Nephron (organoid): ENCODE results near the gene RPA3.

Experiments
- H3K27ac Mint-ChIP-seq, 3 experiments: 2 replicates each; pipeline ENCODE4 v1.8.0; 2020; ENCODE audit warnings: mixed read lengths in 3 of 3, mild to moderate bottlenecking in 2 of 3, moderate library complexity in 1 of 3
- H3K27me3 Mint-ChIP-seq: 2 replicates; pipeline ENCODE4 v1.8.0; 2021; ENCODE audit warnings: low read depth, mild to moderate bottlenecking, moderate library complexity, mixed read lengths
- H3K36me3 Mint-ChIP-seq: 2 replicates; pipeline ENCODE4 v1.8.0; 2020; ENCODE audit warnings: low read depth, mixed read lengths
- H3K4me1 Mint-ChIP-seq: 2 replicates; pipeline ENCODE4 v1.8.0; 2020; ENCODE audit warnings: mixed read lengths
- H3K4me3 Mint-ChIP-seq, 3 experiments: 2 replicates each; pipeline ENCODE4 v1.8.0; 2020; ENCODE audit warnings: mild to moderate bottlenecking in 3 of 3, mixed read lengths in 3 of 3, moderate library complexity in 2 of 3
- H3K9me3 Mint-ChIP-seq: 2 replicates; pipeline ENCODE4 v1.8.0; 2020; ENCODE audit warnings: mixed read lengths
- CTCF ChIP-seq, 3 experiments: fragments of 200-600 bp; sonication (generic); IDR thresholded peaks; one replicate each; pipeline ENCODE4 v1.5.0; 2021; ENCODE audit warnings: antibody characterized with exemption in 3 of 3; ENCODE audit not compliant: unreplicated experiment in 3 of 3

RPA3 gene

GRCh38 chr7:7675686-7676085 is 42.7 kb downstream of the RPA3 start:
- H3K9me3 Mint-ChIP-seq: peaks cover 3% of the 10 kb centered on the region
- no peaks in the 10 kb centered on the region for H3K4me1 Mint-ChIP-seq
- no peaks in the 10 kb centered on the region for H3K27me3 Mint-ChIP-seq
- peaks cover 15% of the 10 kb centered on the region for H3K36me3 Mint-ChIP-seq
- no peak overlapping the region for H3K4me3 Mint-ChIP-seq
- TF ChIP-seq CTCF (IDR thresholded peaks at IDR 0.05; ENCODE audit: unreplicated experiment in 3 of 3): no peak
- H3K27ac Mint-ChIP-seq: no peak overlapping the region

- H3K36me3 Mint-ChIP-seq: peaks cover 15% of the 10 kb centered on the region
- H3K27me3 Mint-ChIP-seq: no peaks in the 10 kb centered on the region
- no peak overlapping the region for H3K4me3 Mint-ChIP-seq
- no peaks in the 10 kb centered on the region for H3K4me1 Mint-ChIP-seq
- no peak overlapping the region for H3K27ac Mint-ChIP-seq
- no peak for TF ChIP-seq CTCF (IDR thresholded peaks at IDR 0.05; ENCODE audit: unreplicated experiment in 3 of 3)
- H3K9me3 Mint-ChIP-seq: peaks cover 3% of the 10 kb centered on the region
Observed at GRCh38 chr7:7673240-7673550, 45.2 kb downstream of the RPA3 start.

- no peak overlapping the region for H3K4me3 Mint-ChIP-seq
- peaks cover 11% of the 10 kb centered on the region for H3K36me3 Mint-ChIP-seq
- H3K27me3 Mint-ChIP-seq: no peaks in the 10 kb centered on the region
- H3K9me3 Mint-ChIP-seq: no peaks in the 10 kb centered on the region
- TF ChIP-seq CTCF (IDR thresholded peaks at IDR 0.05; ENCODE audit: unreplicated experiment in 3 of 3): no peak
- H3K27ac Mint-ChIP-seq: no peak overlapping the region
- no peaks in the 10 kb centered on the region for H3K4me1 Mint-ChIP-seq
Observed at GRCh38 chr7:7672545-7673239, 45.7 kb downstream of the RPA3 start.

GRCh38 chr7:7671361-7671760 is 47.0 kb downstream of the RPA3 start:
- H3K36me3 Mint-ChIP-seq: peaks cover 6% of the 10 kb centered on the region
- no peak overlapping the region for H3K27ac Mint-ChIP-seq
- no peak for TF ChIP-seq CTCF (IDR thresholded peaks at IDR 0.05; ENCODE audit: unreplicated experiment in 3 of 3)
- H3K4me1 Mint-ChIP-seq: no peaks in the 10 kb centered on the region
- H3K27me3 Mint-ChIP-seq: no peaks in the 10 kb centered on the region
- no peak overlapping the region for H3K4me3 Mint-ChIP-seq
- H3K9me3 Mint-ChIP-seq: no peaks in the 10 kb centered on the region

- no peak for TF ChIP-seq CTCF (IDR thresholded peaks at IDR 0.05; ENCODE audit: unreplicated experiment in 3 of 3)
- H3K27ac Mint-ChIP-seq: no peak overlapping the region
- no peak overlapping the region for H3K4me3 Mint-ChIP-seq
Observed at GRCh38 chr7:7670490-7670889, 47.9 kb downstream of the RPA3 start.

GRCh38 chr7:7668706-7669105 is 49.7 kb downstream of the RPA3 start:
- TF ChIP-seq CTCF (IDR thresholded peaks at IDR 0.05; ENCODE audit: unreplicated experiment in 3 of 3): no peak
- H3K9me3 Mint-ChIP-seq: no peaks in the 10 kb centered on the region
- no peaks in the 10 kb centered on the region for H3K27me3 Mint-ChIP-seq
- H3K36me3 Mint-ChIP-seq: no peaks in the 10 kb centered on the region
- H3K4me3 Mint-ChIP-seq: no peak overlapping the region
- no peak overlapping the region for H3K27ac Mint-ChIP-seq
- no peaks in the 10 kb centered on the region for H3K4me1 Mint-ChIP-seq

More at GRCh38 chr7:7670490-7670889, 47.9 kb downstream of the RPA3 start:
- Mint-ChIP-seq H3K27me3 (no peaks in the 10 kb centered on the region), H3K9me3 (no peaks in the 10 kb centered on the region), H3K4me1 (no peaks in the 10 kb centered on the region), H3K36me3 (no peaks in the 10 kb centered on the region)
